H1 (cell line): ENCODE results near the gene TMEM59L. TPM values are rescaled to one million over a fixed set of nuclear protein-coding genes. Genes with fewer than 3 reads are reported as not detected.

Experiments
- BRCA1 ChIP-seq: IDR thresholded peaks from 2 replicates; pipeline ENCODE4 v1.6.1; 2012; ENCODE audit warnings: low read depth, low read length, improper control_type of control experiment
- EP300 ChIP-seq, 2 experiments: IDR thresholded peaks; 1 replicate in 1 of 2; 2 replicates in 1 of 2; pipeline ENCODE4 v1.6.1; 2011 to 2012; ENCODE audit warnings: low read depth in 2 of 2, low read length in 2 of 2, mild to moderate bottlenecking in 2 of 2, borderline replicate concordance in 1 of 2, inconsistent platforms in 1 of 2, moderate library complexity in 1 of 2
- GTF2F1 ChIP-seq: IDR thresholded peaks from 2 replicates; pipeline ENCODE4 v1.6.1; 2012; ENCODE audit warnings: low read depth, low read length, improper control_type of control experiment, borderline replicate concordance
- KDM4A ChIP-seq: IDR thresholded peaks from one replicate; pipeline ENCODE4 v1.7.1; 2012; ENCODE audit warnings: low read depth, mild to moderate bottlenecking, moderate library complexity, low read length, inconsistent platforms; ENCODE audit not compliant: severe bottlenecking
- polyA plus RNA-seq, 7 experiments: library from polyadenylated mRNA; depleted of rRNA in 3 of 7; stranded (reverse) in 5 of 7; unstranded in 2 of 7; fragments of >200 nt in 5 of 7; fragments of 200-250 nt in 2 of 7; gene quantifications; 1 replicate in 5 of 7; 2 replicates in 1 of 7; 4 replicates in 1 of 7; pipeline versions ENCODE4 v1.2.1 to v1.2.3, GENCODE V29; 2011 to 2013; ENCODE audit warnings: missing spikeins in 2 of 7, mixed read lengths in 2 of 7
- total RNA-seq: library from RNA; stranded (reverse); fragmentation: NEBNext Ultra II Directional; extraction: Animal tissue kit (Norgen Biotek cat#: 25700); gene quantifications from 2 replicates; pipeline ENCODE4 v1.2.1, GENCODE V29; 2021

TMEM59L gene
- total and polyA plus RNA-seq, 2 of the 8 experiments (the other 6 are each of a cell fraction or from before 2014, with no cell fraction given): 4.0 to 12.2 TPM

GRCh38 chr19:18658366-18658855 lies 45.7 kb downstream of the TMEM59L start (continued):
- TF ChIP-seq EP300 (IDR thresholded peaks at IDR 0.05; ENCODE audit: borderline replicate concordance in 1 of 2, low read depth in 2 of 2, low read length in 2 of 2): no peak
- TF ChIP-seq BRCA1: no peak
- TF ChIP-seq GTF2F1: no peak
- no peak for TF ChIP-seq KDM4A
